Stomach (tissue), 9 donors: ENCODE results near the gene ADGRD2. TPM values are rescaled to one million over a fixed set of nuclear protein-coding genes. Genes with fewer than 3 reads are reported as not detected.
A peak's percentile ranks its signal among the peaks of the same experiment; 100 is the strongest.

Source experiments
- DNase-seq, 2 donors: peaks; one replicate each; pipeline versions ENCODE4 v3.0.0 to v3.0.0-alpha.2; 2013 to 2019
- H3K27ac ChIP-seq, 5 donors: fragments of 200-600 bp in 4 of 5; sonication (generic) in 4 of 5; one replicate each; pipeline ENCODE4 v1.5.1; 2013 to 2019; ENCODE audit warnings: mild to moderate bottlenecking in 1 of 5, moderate library complexity in 1 of 5
- H3K27me3 ChIP-seq, 3 donors: fragments of 200-600 bp; sonication (generic); one replicate each; pipeline ENCODE4 v1.5.1; 2017 to 2019; ENCODE audit warnings: mixed run types in 1 of 3
- H3K36me3 ChIP-seq, 4 donors: fragments of 200-600 bp; sonication (generic); 1 replicate in 3 of 4; 2 replicates in 1 of 4; pipeline ENCODE4 v1.5.1; 2016 to 2019
- H3K4me1 ChIP-seq, 4 donors: fragments of 200-600 bp; sonication (generic); one replicate each; pipeline ENCODE4 v1.5.1; 2016 to 2019
- H3K4me3 ChIP-seq, 4 donors: fragments of 200-600 bp; sonication (generic) in 3 of 4; one replicate each; pipeline ENCODE4 v1.5.1; 2016 to 2019; ENCODE audit warnings: mild to moderate bottlenecking in 1 of 4
- H3K9me3 ChIP-seq, 4 donors: fragments of 200-600 bp; sonication (generic); one replicate each; pipeline ENCODE4 v1.5.1; 2016 to 2019
- CTCF ChIP-seq, 7 experiments: fragments of 450-650 bp in 4 of 7; fragments of 200-600 bp in 3 of 7; sonication (generic) in 3 of 7; IDR thresholded peaks; one replicate each; pipeline ENCODE4 v1.5.1; 2016 to 2019; ENCODE audit warnings: antibody characterized with exemption in 7 of 7, control low read depth in 2 of 7, mild to moderate bottlenecking in 1 of 7
- EP300 ChIP-seq: sonication (generic); formaldehyde crosslinking; IDR thresholded peaks from one replicate; pipeline ENCODE4 v1.6.1; 2017; ENCODE audit warnings: antibody characterized with exemption
- POLR2A ChIP-seq, 4 donors: fragments of 450-650 bp; IDR thresholded peaks; one replicate each; pipeline ENCODE4 v1.6.1; 2016; ENCODE audit warnings: antibody characterized with exemption in 4 of 4, control low read depth in 2 of 4, mild to moderate bottlenecking in 1 of 4, moderate library complexity in 1 of 4
- POLR2AphosphoS5 ChIP-seq, 3 donors: sonication (generic); formaldehyde crosslinking; IDR thresholded peaks; one replicate each; pipeline ENCODE4 v1.6.1; 2016; ENCODE audit warnings: antibody characterized with exemption in 3 of 3
- WGBS, 5 donors: extraction: QIAGEN DNeasy Blood & Tissue Kit in 3 of 5; methylation state at CpG; one replicate each; pipeline versions ENCODE4 v1.1.5 to v1.1.7; 2013 to 2018; 5-methylcytosine and 5-hydroxymethylcytosine counted together
- intact Hi-C: fragments of 100-400 bp; cut with DNase I; formaldehyde crosslinking; loops from one replicate; pipeline ENCODE4 v1.15.1; 2023; ENCODE audit warnings: low total_unique reads
- polyA plus RNA-seq, 3 donors: library from polyadenylated mRNA; stranded (reverse); fragments of 200-250 nt; gene quantifications; one replicate each; pipeline ENCODE4 v1.2.3, GENCODE V29; 2013
- total RNA-seq, 5 donors: library from RNA; depleted of rRNA; stranded (reverse); fragments of >200 nt; gene quantifications; one replicate each; pipeline versions ENCODE4 v1.1.0 to v1.2.3, GENCODE V29; 2014 to 2016
- donor health status: healthy with polysubstance abuse.
- donor health status: Bipolar disorder and iron deficiency.
- donor health status: healthy.

The ADGRD2 gene
- total and polyA plus RNA-seq, 8 donors = not detected

DNA sequence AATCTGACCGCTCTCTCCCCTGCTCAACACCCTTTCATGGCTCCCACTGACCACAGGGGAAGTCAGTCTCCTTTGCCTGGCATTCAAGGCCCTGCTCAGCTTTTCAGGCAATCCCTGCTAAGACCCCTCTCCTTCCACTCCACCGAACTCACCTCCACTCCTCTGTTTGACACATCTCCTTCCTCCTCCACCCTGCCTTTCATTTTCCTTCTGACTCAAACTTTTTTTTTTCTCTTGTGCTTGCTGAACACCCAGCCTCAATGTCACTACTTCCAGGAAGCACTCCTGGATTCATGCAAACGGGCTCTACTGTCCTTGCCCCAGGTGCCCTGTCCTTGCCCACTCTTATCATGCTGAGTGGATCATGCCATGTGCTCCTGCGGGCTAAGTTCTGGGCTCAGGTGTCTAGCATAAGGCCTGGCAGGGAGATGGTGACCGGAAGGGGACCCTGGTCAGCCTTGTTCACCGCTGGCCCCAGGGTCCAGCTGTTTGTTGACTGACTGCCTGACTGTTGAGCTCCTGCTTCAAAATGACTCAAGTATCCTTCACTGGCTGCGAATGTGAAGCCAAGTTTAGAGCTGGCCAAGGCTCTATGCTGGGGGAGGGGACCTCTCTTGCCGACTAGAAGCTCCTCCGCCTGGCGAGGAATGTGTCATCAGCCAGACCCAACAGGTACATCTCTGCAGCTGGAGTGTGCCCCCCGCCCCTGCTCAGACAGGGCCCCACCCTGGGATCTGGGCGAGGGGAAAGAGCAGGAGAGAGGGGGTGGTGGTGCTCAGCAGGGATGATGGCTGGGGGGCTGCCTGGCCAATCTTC, 50.8 kb downstream of the ADGRD2 start:
- Histone ChIP-seq H3K9me3 (no peaks in the 10 kb centered on the region), H3K4me3 (no peak overlapping the region), H3K4me1 (peaks cover 12 to 24% (median 19%) of the 10 kb centered on the region in 4 donors), H3K27me3 (peaks cover 30 to 95% (median 59%) of the 10 kb centered on the region in 3 donors), H3K36me3 (no peaks in the 10 kb centered on the region), H3K27ac (no peak overlapping the region)
- DNase-seq = no peak
- TF ChIP-seq CTCF (IDR thresholded peaks at IDR 0.05) = no peak
- TF ChIP-seq EP300 = no peak
- WGBS, 5 donors = 62 to 76% (median 64%) methylated on average over 11 to 12 of the region's 12 CpGs
- intact Hi-C loops = no loop called here

- no peak for TF ChIP-seq POLR2A (IDR thresholded peaks at IDR 0.05)
- TF ChIP-seq CTCF (IDR thresholded peaks at IDR 0.05) = no peak
- TF ChIP-seq EP300 = no peak
- TF ChIP-seq POLR2AphosphoS5 (IDR thresholded peaks at IDR 0.05) = no peak
- Histone ChIP-seq H3K4me3 (no peak overlapping the region), H3K36me3 (no peaks in the 10 kb centered on the region), H3K9me3 (no peaks in the 10 kb centered on the region), H3K27me3 (peaks cover 30 to 96% (median 62%) of the 10 kb centered on the region in 3 donors), H3K4me1 (peaks cover 12 to 24% (median 19%) of the 10 kb centered on the region in 4 donors), H3K27ac (no peak overlapping the region)
- no peak for DNase-seq
- WGBS, 5 donors = 54 to 68% (median 66%) methylated on average over 11 of the region's 11 CpGs
- intact Hi-C loops = no loop called here
Measured at GRCh38 chr9:124501771-124502320, 51.6 kb downstream of the ADGRD2 start.

DNA sequence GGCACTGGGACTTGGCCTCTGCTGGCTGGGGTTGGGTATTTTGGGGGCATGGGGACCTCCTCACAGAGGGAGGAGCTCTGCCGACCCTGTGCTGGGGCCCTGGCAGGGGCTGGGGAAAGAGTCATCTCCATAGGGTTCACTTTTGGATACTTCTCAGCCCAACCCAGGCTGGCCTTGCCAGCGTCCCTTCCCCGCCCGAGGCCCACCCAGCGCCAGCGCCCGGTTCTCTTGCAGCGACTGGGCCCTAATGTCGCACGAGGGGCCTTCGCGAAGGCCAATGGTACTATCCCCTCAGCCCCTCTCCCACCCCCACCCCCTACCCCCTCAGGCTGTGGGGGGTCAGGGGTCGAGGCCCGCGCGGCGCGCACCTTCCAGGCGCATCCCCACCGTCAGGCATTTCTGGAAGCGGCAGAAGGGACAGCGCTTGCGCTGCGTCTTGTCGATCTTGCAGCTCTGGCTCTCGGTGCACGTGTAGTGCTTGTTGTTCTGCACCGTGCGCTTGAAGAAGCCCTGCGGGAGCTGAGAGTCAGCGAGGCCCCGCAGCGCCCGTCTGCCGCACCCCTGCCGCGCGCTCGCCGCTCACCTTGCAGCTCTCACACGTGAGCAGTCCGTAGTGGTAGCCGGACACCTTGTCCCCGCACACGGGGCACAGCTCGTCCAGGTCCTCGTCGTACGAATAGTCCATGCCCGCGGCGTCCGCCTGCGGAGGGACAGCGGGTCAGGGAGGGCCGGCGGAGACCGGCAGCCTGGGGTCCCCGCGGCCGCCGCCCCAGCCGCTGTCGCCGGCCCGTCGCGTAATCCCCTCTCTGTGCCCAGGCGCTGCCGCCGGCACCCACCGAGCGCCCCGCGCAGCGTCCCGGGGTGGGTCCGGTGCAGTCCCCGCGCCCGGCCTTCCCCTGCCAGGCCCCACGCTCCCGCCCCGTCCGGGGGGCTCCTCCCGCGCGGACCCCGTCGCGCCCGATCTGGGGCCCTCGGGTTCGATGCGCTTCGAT, 52.8 kb downstream of the ADGRD2 start:
- peak in 1 of 2 donors; percentile 49 for DNase-seq
- 11 to 25% (median 14%) methylated on average over 39 to 96 of the region's 96 CpGs for WGBS, 5 donors
- Histone ChIP-seq H3K4me3 (peak overlapping the region in 1 of 4 donors; percentile 13), H3K36me3 (no peaks in the 10 kb centered on the region), H3K27me3 (peaks cover 30 to 96% (median 62%) of the 10 kb centered on the region in 3 donors), H3K4me1 (peaks cover 12 to 24% (median 19%) of the 10 kb centered on the region in 4 donors), H3K27ac (no peak overlapping the region), H3K9me3 (no peaks in the 10 kb centered on the region)
- intact Hi-C loops = no loop called here
- TF ChIP-seq EP300 (no peak), CTCF (IDR thresholded peaks at IDR 0.05) (no peak), POLR2AphosphoS5 (IDR thresholded peaks at IDR 0.05) (no peak), POLR2A (IDR thresholded peaks at IDR 0.05) (no peak)
